PC-3 (cell line): Measurements from ENCODE around the gene PLXNA2.

ENCODE experiments used
- CTCF ChIP-seq: fragments of 300-600 bp; sonication (generic); conservative IDR thresholded peaks from 2 replicates; pipeline ENCODE4 v1.5.1; 2017; ENCODE audit warnings: antibody characterized with exemption, low read depth, mild to moderate bottlenecking, low read length
- EZH2 ChIP-seq: fragments of 300-600 bp; sonication (generic); IDR thresholded peaks from one replicate; pipeline ENCODE4 v1.6.1; 2017; ENCODE audit warnings: antibody characterized with exemption, mild to moderate bottlenecking, low read length; ENCODE audit not compliant: unreplicated experiment
- EZH2phosphoT487 ChIP-seq: fragments of 300-600 bp; sonication (generic); IDR thresholded peaks from 2 replicates; pipeline ENCODE4 v1.6.1; 2018; ENCODE audit warnings: mild to moderate bottlenecking, antibody characterized with exemption, low read length, borderline replicate concordance

- no peak for TF ChIP-seq CTCF
- no peak for TF ChIP-seq EZH2phosphoT487
- TF ChIP-seq EZH2, result no peak
Observed at GRCh38 chr1:208254862-208255261, 10.7 kb upstream of the PLXNA2 start.
